Tibial nerve (tissue), 3 donors: ENCODE measurements around the gene CFAP61.

ENCODE experiments used
- CTCF ChIP-seq, 5 experiments: fragments of 200-600 bp in 3 of 5; fragments of 450-650 bp in 2 of 5; sonication (generic) in 3 of 5; IDR thresholded peaks; one replicate each; pipeline ENCODE4 v1.5.1; 2016 to 2019; ENCODE audit warnings: antibody characterized with exemption in 5 of 5, mild to moderate bottlenecking in 3 of 5, moderate library complexity in 2 of 5
- POLR2A ChIP-seq, 2 donors: fragments of 450-650 bp; IDR thresholded peaks; one replicate each; pipeline ENCODE4 v1.6.1; 2017; ENCODE audit warnings: antibody characterized with exemption in 2 of 2, mild to moderate bottlenecking in 2 of 2, moderate library complexity in 2 of 2

DNA sequence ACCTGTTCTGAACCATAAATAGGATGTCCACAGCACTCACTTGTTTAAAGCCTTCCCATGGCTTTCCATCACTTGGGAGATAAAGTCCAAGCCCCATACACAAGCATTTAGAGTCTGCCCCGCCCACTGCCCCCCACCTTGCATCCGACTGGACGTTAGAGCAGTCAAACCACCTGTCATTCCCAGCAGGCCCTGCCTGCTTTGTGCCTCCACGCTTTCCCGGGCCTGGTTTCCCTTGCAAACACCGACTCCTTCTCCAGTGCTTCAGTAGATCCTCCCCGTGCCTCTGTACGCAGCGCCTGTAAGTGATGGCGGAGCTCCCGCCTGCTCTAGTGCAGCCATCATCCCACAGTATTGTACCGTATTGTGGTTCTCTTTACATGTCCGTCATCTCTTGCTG, 277.2 kb downstream of the CFAP61 start:
- TF ChIP-seq CTCF (IDR thresholded peaks at IDR 0.05) (no peak), POLR2A (IDR thresholded peaks at IDR 0.05) (no peak)
